Measurements from ENCODE around the gene CTNND2. TPM values are rescaled to one million over a fixed set of nuclear protein-coding genes. Genes with fewer than 3 reads are reported as not detected.

CTNND2 gene
- total RNA-seq, 1 experiment from 2014 or later: not detected

DNA sequence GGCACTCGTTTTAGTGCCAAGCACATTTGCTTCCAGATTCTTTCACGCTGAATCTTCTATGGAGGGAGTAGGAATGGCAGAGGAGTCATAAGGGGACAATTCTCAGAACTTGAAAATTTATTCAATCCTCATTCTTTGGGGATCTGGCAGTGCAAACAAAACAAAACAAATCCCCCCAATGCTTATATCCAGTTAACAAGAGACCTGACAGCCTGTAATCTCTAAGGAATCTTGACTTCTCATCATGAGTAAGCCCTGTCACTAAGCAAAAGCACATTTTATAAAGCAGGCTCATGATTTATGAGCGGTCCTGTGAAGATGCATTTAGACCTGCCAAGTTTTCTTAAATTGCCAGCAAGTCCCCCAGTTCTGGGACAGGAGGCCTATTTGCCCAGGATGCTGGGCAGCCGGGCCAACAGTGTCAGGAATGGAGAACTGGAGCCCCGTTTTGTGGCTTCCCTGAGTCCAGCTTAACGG lies 513.9 kb downstream of the CTNND2 start:
- Histone ChIP-seq H3K36me3 (ENCODE audit: insufficient read depth, low read length, poor library complexity, severe bottlenecking) (no peaks in the 10 kb centered on the region), H3K9me3 (ENCODE audit: low read depth, low read length, poor library complexity, severe bottlenecking) (no peaks in the 10 kb centered on the region), H3K4me3 (ENCODE audit: low read depth, low read length, poor library complexity, severe bottlenecking) (no peak overlapping the region), H3K27ac (ENCODE audit: low read depth, low read length, poor library complexity, severe bottlenecking) (no peak overlapping the region), H3K27me3 (replicated peaks; ENCODE audit: insufficient read depth, low read depth, low read length, poor library complexity) (peaks cover 14% of the 10 kb centered on the region), H3K4me1 (ENCODE audit: insufficient read depth, low read length, poor library complexity, severe bottlenecking) (no peaks in the 10 kb centered on the region)
- ChIA-PET CTCF (no interaction called here), POLR2A (ENCODE audit: low non-redundant PET) (no interaction called here)
- intact Hi-C loops (cut with micrococcal nuclease; ENCODE audit: unreplicated experiment): no loop called here
- no peak for TF ChIP-seq EZH2 (IDR thresholded peaks at IDR 0.05; ENCODE audit: borderline replicate concordance, low read depth, low read length, poor library complexity, severe bottlenecking)
- TF ChIP-seq, protein P1, sequence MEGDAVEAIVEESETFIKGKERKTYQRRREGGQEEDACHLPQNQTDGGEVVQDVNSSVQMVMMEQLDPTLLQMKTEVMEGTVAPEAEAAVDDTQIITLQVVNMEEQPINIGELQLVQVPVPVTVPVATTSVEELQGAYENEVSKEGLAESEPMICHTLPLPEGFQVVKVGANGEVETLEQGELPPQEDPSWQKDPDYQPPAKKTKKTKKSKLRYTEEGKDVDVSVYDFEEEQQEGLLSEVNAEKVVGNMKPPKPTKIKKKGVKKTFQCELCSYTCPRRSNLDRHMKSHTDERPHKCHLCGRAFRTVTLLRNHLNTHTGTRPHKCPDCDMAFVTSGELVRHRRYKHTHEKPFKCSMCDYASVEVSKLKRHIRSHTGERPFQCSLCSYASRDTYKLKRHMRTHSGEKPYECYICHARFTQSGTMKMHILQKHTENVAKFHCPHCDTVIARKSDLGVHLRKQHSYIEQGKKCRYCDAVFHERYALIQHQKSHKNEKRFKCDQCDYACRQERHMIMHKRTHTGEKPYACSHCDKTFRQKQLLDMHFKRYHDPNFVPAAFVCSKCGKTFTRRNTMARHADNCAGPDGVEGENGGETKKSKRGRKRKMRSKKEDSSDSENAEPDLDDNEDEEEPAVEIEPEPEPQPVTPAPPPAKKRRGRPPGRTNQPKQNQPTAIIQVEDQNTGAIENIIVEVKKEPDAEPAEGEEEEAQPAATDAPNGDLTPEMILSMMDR (conservative IDR thresholded peaks at IDR 0.05; ENCODE audit: low read depth, low read length): no peak
- DNase-seq (ENCODE audit: low spot score): no peak
- no TSS peak for BruUV-seq (replicated peaks)

DNA sequence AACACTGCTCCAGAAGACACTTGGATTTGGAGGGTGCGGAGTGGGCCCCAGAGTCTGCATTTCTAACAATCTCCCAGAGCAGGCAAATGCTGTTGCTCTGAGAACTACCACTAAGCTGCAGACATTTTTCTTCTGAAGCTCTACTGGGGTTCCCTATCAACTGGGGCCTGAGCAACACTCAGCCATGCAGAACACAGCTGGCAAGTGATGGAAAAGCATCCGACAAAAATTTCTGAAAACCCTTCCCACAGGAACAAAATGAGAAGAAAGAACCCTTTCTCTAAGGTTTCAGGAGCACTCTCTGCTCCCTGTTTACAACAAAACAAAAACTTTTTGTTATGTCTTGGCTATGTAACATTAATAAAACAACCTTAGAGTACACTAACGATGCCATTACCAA lies 516.9 kb downstream of the CTNND2 start:
- CTCF ChIA-PET: no interaction called here
- no peak overlapping the region for H3K4me3 ChIP-seq (ENCODE audit: low read depth, low read length, poor library complexity, severe bottlenecking)
- TF ChIP-seq, protein P1 (conservative IDR thresholded peaks at IDR 0.05; ENCODE audit: low read depth, low read length): no peak
- TF ChIP-seq EZH2 (IDR thresholded peaks at IDR 0.05; ENCODE audit: borderline replicate concordance, low read depth, low read length, poor library complexity, severe bottlenecking): no peak
- no TSS peak for BruUV-seq (replicated peaks)
- no peaks in the 10 kb centered on the region for H3K4me1 ChIP-seq (ENCODE audit: insufficient read depth, low read length, poor library complexity, severe bottlenecking)
- no peaks in the 10 kb centered on the region for H3K36me3 ChIP-seq (ENCODE audit: insufficient read depth, low read length, poor library complexity, severe bottlenecking)
- H3K9me3 ChIP-seq (ENCODE audit: low read depth, low read length, poor library complexity, severe bottlenecking): no peaks in the 10 kb centered on the region
- intact Hi-C loops (cut with micrococcal nuclease; ENCODE audit: unreplicated experiment): no loop called here
- POLR2A ChIA-PET (ENCODE audit: low non-redundant PET): no interaction called here
- H3K27me3 ChIP-seq (replicated peaks; ENCODE audit: insufficient read depth, low read depth, low read length, poor library complexity): peaks cover 22% of the 10 kb centered on the region
- no peak for DNase-seq (ENCODE audit: low spot score)
- no peak overlapping the region for H3K27ac ChIP-seq (ENCODE audit: low read depth, low read length, poor library complexity, severe bottlenecking)

DNA sequence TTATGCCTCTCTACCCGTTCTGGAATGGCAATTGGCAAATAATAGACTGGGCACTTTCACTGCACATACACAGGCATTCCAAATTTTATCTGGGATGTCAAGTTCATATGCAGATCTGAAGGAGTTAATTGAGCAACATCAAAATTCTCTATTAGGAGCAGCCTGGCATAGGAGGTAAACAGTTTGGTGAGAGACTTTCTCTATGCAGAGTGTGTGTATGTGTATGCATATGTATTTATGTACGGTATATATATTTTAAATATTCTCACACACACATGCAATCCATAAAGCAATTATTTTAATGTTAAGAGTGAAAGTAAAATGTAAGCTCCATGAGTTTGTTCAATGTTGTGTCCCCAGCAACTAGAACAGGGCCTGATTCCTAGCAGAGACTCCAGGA lies 517.8 kb downstream of the CTNND2 start:
- no peak overlapping the region for H3K4me3 ChIP-seq (ENCODE audit: low read depth, low read length, poor library complexity, severe bottlenecking)
- no peaks in the 10 kb centered on the region for H3K4me1 ChIP-seq (ENCODE audit: insufficient read depth, low read length, poor library complexity, severe bottlenecking)
- no peaks in the 10 kb centered on the region for H3K9me3 ChIP-seq (ENCODE audit: low read depth, low read length, poor library complexity, severe bottlenecking)
- ChIA-PET POLR2A (ENCODE audit: low non-redundant PET) (no interaction called here), CTCF (no interaction called here)
- intact Hi-C loops (cut with micrococcal nuclease; ENCODE audit: unreplicated experiment): no loop called here
- no peak for DNase-seq (ENCODE audit: low spot score)
- BruUV-seq (replicated peaks): no TSS peak
- no peak for TF ChIP-seq EZH2 (IDR thresholded peaks at IDR 0.05; ENCODE audit: borderline replicate concordance, low read depth, low read length, poor library complexity, severe bottlenecking)
- TF ChIP-seq, protein P1 (conservative IDR thresholded peaks at IDR 0.05; ENCODE audit: low read depth, low read length): no peak
- no peak overlapping the region for H3K27ac ChIP-seq (ENCODE audit: low read depth, low read length, poor library complexity, severe bottlenecking)
- peaks cover 22% of the 10 kb centered on the region for H3K27me3 ChIP-seq (replicated peaks; ENCODE audit: insufficient read depth, low read depth, low read length, poor library complexity)
- H3K36me3 ChIP-seq (ENCODE audit: insufficient read depth, low read length, poor library complexity, severe bottlenecking): no peaks in the 10 kb centered on the region

Measured in A673 (cell line).